ENCODE measurements around the gene ITGA3.

ITGA3 gene
- total RNA-seq: 16.3 to 22.5 (median 19.7) reads per million in 3 donors

- peak; percentile 49 to 63 (median 58) for DNase-seq
- H3K36me3 ChIP-seq (ENCODE audit: control insufficient read depth, insufficient read depth, low read length): no peaks in the 10 kb centered on the region
- H3K27me3 ChIP-seq (replicated peaks; ENCODE audit: control insufficient read depth, insufficient read depth, low read length, poor library complexity, severe bottlenecking): no peaks in the 10 kb centered on the region
- H3K4me3 ChIP-seq (ENCODE audit: insufficient read depth, low read depth, low read length, poor library complexity, severe bottlenecking): peak within 1 kb of the TSS; percentile 84
- H3K9me3 ChIP-seq (ENCODE audit: control insufficient read depth, low read length): no peaks in the 10 kb centered on the region
- peaks cover 11% of the 10 kb centered on the region for H3K4me1 ChIP-seq (ENCODE audit: control insufficient read depth, insufficient read depth, low read length, poor library complexity, severe bottlenecking)
- peak within 1 kb of the TSS; percentile 52 for H3K27ac ChIP-seq (ENCODE audit: insufficient read depth, low read length, poor library complexity, severe bottlenecking)
Observed at GRCh38 chr17:50055426-50056216, at the start of gene ITGA3. Gene ITGA3, plus strand, starts transcription at chr17:50056110. Its CDS starts 330 bp downstream, at chr17:50056440.

- no peak overlapping the region for H3K27ac ChIP-seq (ENCODE audit: insufficient read depth, low read length, poor library complexity, severe bottlenecking)
- no peaks in the 10 kb centered on the region for H3K36me3 ChIP-seq (ENCODE audit: control insufficient read depth, insufficient read depth, low read length)
- H3K27me3 ChIP-seq (replicated peaks; ENCODE audit: control insufficient read depth, insufficient read depth, low read length, poor library complexity, severe bottlenecking): peaks cover 3% of the 10 kb centered on the region
- no peaks in the 10 kb centered on the region for H3K4me1 ChIP-seq (ENCODE audit: control insufficient read depth, insufficient read depth, low read length, poor library complexity, severe bottlenecking)
- H3K4me3 ChIP-seq (ENCODE audit: insufficient read depth, low read depth, low read length, poor library complexity, severe bottlenecking): no peak overlapping the region
- peaks cover 2% of the 10 kb centered on the region for H3K9me3 ChIP-seq (ENCODE audit: control insufficient read depth, low read length)
- no peak for DNase-seq
Observed at GRCh38 chr17:50009282-50009681, 46.6 kb upstream of the ITGA3 start.

GRCh38 chr17:50013079-50013478 is 42.8 kb upstream of the ITGA3 start:
- no peaks in the 10 kb centered on the region for H3K4me1 ChIP-seq (ENCODE audit: control insufficient read depth, insufficient read depth, low read length, poor library complexity, severe bottlenecking)
- H3K4me3 ChIP-seq (ENCODE audit: insufficient read depth, low read depth, low read length, poor library complexity, severe bottlenecking): no peak overlapping the region
- no peaks in the 10 kb centered on the region for H3K36me3 ChIP-seq (ENCODE audit: control insufficient read depth, insufficient read depth, low read length)
- H3K27ac ChIP-seq (ENCODE audit: insufficient read depth, low read length, poor library complexity, severe bottlenecking): no peak overlapping the region
- peaks cover 7% of the 10 kb centered on the region for H3K9me3 ChIP-seq (ENCODE audit: control insufficient read depth, low read length)
- no peaks in the 10 kb centered on the region for H3K27me3 ChIP-seq (replicated peaks; ENCODE audit: control insufficient read depth, insufficient read depth, low read length, poor library complexity, severe bottlenecking)
- no peak for DNase-seq

DNA sequence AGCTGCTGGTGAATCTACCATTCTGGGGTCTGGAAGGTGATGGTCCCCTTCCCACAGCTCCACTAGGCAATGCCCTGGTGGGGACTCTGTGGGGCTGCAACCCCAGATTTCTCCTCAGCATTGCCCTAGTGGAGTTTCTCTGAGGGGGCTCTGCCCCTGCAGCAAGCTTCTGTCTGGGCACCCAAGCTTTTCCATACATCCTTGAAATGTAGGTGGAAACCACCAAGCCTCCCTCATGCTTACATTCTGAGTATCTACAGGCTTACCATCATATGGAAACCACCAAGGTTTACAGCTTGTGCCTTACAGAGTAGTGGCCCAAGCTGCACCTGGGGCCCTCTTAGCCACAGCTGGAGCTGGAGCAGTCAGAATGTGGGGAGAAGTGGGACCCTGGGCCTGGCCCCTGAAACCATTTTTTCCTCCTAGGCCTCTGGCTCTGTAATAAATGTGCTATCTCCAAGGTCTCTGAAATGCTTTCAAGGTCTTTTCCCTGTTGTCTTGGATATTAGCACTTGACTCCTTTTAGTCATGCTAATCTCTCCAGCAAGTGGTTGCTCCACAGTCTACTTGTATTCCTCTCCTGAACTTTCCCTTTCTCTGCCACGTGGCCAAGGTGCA is 41.3 kb upstream of the ITGA3 start:
- Histone ChIP-seq H3K9me3 (ENCODE audit: control insufficient read depth, low read length) (peaks cover 7% of the 10 kb centered on the region), H3K4me3 (ENCODE audit: insufficient read depth, low read depth, low read length, poor library complexity, severe bottlenecking) (no peak overlapping the region), H3K4me1 (ENCODE audit: control insufficient read depth, insufficient read depth, low read length, poor library complexity, severe bottlenecking) (no peaks in the 10 kb centered on the region), H3K27me3 (replicated peaks; ENCODE audit: control insufficient read depth, insufficient read depth, low read length, poor library complexity, severe bottlenecking) (no peaks in the 10 kb centered on the region), H3K36me3 (ENCODE audit: control insufficient read depth, insufficient read depth, low read length) (no peaks in the 10 kb centered on the region), H3K27ac (ENCODE audit: insufficient read depth, low read length, poor library complexity, severe bottlenecking) (no peak overlapping the region)
- no peak for DNase-seq

DNA sequence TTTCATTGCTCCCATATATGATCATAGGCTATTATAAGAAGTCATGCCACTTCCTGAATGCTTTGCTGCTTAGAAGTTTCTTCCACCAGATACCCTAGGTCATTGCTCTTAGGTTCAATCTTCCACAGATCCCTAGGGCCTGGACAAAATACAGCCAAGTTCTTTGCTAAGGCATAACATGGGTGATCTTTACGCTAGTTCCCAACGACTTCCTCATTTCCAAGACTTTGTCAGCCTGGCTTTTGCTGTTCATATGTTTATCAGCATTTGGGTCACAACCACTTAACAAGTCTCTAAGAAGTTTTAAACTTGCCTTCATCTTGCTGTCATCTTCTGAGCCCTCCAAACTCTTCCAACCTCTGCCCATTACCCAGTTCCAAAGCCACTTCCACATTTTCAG is 40.8 kb upstream of the ITGA3 start:
- no peak overlapping the region for H3K27ac ChIP-seq (ENCODE audit: insufficient read depth, low read length, poor library complexity, severe bottlenecking)
- no peak overlapping the region for H3K4me3 ChIP-seq (ENCODE audit: insufficient read depth, low read depth, low read length, poor library complexity, severe bottlenecking)
- H3K27me3 ChIP-seq (replicated peaks; ENCODE audit: control insufficient read depth, insufficient read depth, low read length, poor library complexity, severe bottlenecking): no peaks in the 10 kb centered on the region
- H3K4me1 ChIP-seq (ENCODE audit: control insufficient read depth, insufficient read depth, low read length, poor library complexity, severe bottlenecking): no peaks in the 10 kb centered on the region
- no peaks in the 10 kb centered on the region for H3K36me3 ChIP-seq (ENCODE audit: control insufficient read depth, insufficient read depth, low read length)
- H3K9me3 ChIP-seq (ENCODE audit: control insufficient read depth, low read length): peaks cover 7% of the 10 kb centered on the region
- DNase-seq: no peak

- H3K27me3 ChIP-seq (replicated peaks; ENCODE audit: control insufficient read depth, insufficient read depth, low read length, poor library complexity, severe bottlenecking): no peaks in the 10 kb centered on the region
- no peak overlapping the region for H3K27ac ChIP-seq (ENCODE audit: insufficient read depth, low read length, poor library complexity, severe bottlenecking)
- no peaks in the 10 kb centered on the region for H3K36me3 ChIP-seq (ENCODE audit: control insufficient read depth, insufficient read depth, low read length)
- peaks cover 7% of the 10 kb centered on the region for H3K9me3 ChIP-seq (ENCODE audit: control insufficient read depth, low read length)
- no peak overlapping the region for H3K4me3 ChIP-seq (ENCODE audit: insufficient read depth, low read depth, low read length, poor library complexity, severe bottlenecking)
- no peaks in the 10 kb centered on the region for H3K4me1 ChIP-seq (ENCODE audit: control insufficient read depth, insufficient read depth, low read length, poor library complexity, severe bottlenecking)
- no peak for DNase-seq
Observed at GRCh38 chr17:50018909-50019308, 37.0 kb upstream of the ITGA3 start.

GRCh38 chr17:50020841-50021599 is 34.9 kb upstream of the ITGA3 start:
- H3K27me3 ChIP-seq (replicated peaks; ENCODE audit: control insufficient read depth, insufficient read depth, low read length, poor library complexity, severe bottlenecking): no peaks in the 10 kb centered on the region
- no peak overlapping the region for H3K27ac ChIP-seq (ENCODE audit: insufficient read depth, low read length, poor library complexity, severe bottlenecking)
- no peaks in the 10 kb centered on the region for H3K36me3 ChIP-seq (ENCODE audit: control insufficient read depth, insufficient read depth, low read length)
- H3K9me3 ChIP-seq (ENCODE audit: control insufficient read depth, low read length): no peaks in the 10 kb centered on the region
- no peak overlapping the region for H3K4me3 ChIP-seq (ENCODE audit: insufficient read depth, low read depth, low read length, poor library complexity, severe bottlenecking)
- H3K4me1 ChIP-seq (ENCODE audit: control insufficient read depth, insufficient read depth, low read length, poor library complexity, severe bottlenecking): no peaks in the 10 kb centered on the region
- DNase-seq: no peak

- H3K4me3 ChIP-seq (ENCODE audit: insufficient read depth, low read depth, low read length, poor library complexity, severe bottlenecking): no peak overlapping the region
- H3K4me1 ChIP-seq (ENCODE audit: control insufficient read depth, insufficient read depth, low read length, poor library complexity, severe bottlenecking): peaks cover 2% of the 10 kb centered on the region
- no peaks in the 10 kb centered on the region for H3K27me3 ChIP-seq (replicated peaks; ENCODE audit: control insufficient read depth, insufficient read depth, low read length, poor library complexity, severe bottlenecking)
- H3K36me3 ChIP-seq (ENCODE audit: control insufficient read depth, insufficient read depth, low read length): no peaks in the 10 kb centered on the region
- no peak overlapping the region for H3K27ac ChIP-seq (ENCODE audit: insufficient read depth, low read length, poor library complexity, severe bottlenecking)
- no peaks in the 10 kb centered on the region for H3K9me3 ChIP-seq (ENCODE audit: control insufficient read depth, low read length)
- DNase-seq: no peak
Observed at GRCh38 chr17:50021681-50022370, 34.1 kb upstream of the ITGA3 start.

DNA sequence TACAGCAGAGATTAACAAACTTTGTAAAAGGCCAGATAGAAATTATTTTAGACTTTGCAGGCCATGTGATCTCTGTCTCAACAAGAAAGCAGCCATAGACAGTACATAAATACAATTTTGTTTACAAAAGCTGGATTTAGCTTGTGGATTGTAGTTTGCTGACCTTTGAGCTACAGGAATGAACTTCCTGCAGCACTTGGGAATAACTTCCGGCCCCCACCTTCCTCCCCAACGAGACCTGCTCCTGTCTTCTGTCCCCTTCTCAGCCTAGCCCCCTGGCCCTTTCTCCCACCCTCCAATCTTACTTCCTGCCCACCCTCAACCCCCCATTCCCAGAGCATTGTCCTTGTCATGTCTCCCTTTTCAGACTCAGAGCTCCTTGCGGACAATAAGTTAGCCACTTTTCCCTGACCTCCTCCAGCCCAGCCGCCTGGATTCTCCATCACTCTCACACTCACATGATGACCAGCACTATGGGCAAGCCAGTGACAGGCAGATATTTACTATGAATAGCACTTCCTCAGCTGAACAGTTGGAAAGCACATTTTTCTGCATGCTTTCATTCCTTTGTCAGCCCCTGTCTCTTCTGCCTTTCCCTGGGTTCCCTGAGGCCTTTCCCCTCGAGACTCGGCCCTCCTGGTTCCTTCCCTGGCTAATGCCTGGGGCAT is 33.3 kb upstream of the ITGA3 start:
- Histone ChIP-seq H3K9me3 (ENCODE audit: control insufficient read depth, low read length) (no peaks in the 10 kb centered on the region), H3K27ac (ENCODE audit: insufficient read depth, low read length, poor library complexity, severe bottlenecking) (no peak overlapping the region), H3K36me3 (ENCODE audit: control insufficient read depth, insufficient read depth, low read length) (no peaks in the 10 kb centered on the region)

More for the DNA sequence above, 33.3 kb upstream of the ITGA3 start:
- DNase-seq: no peak
- H3K27me3 ChIP-seq (replicated peaks; ENCODE audit: control insufficient read depth, insufficient read depth, low read length, poor library complexity, severe bottlenecking): peaks cover 6% of the 10 kb centered on the region
- H3K4me1 ChIP-seq (ENCODE audit: control insufficient read depth, insufficient read depth, low read length, poor library complexity, severe bottlenecking): peaks cover 9% of the 10 kb centered on the region
- no peak overlapping the region for H3K4me3 ChIP-seq (ENCODE audit: insufficient read depth, low read depth, low read length, poor library complexity, severe bottlenecking)
